Activated B cell treated with CpG ODN at 0.5 μM for 24 hours (primary cell): ENCODE data around the gene KRT72. TPM values are rescaled to one million over a fixed set of nuclear protein-coding genes. Genes with fewer than 3 reads are reported as not detected.

ENCODE experiments used
- ATAC-seq: fragments of 200-7000 bp; cut with Tn5 transposase; one replicate; pipeline ENCODE4 v1.10.0; 2021; ENCODE audit warnings: low read depth, mild to moderate bottlenecking, moderate library complexity
- CTCF ChIA-PET: fragments of 350-600 bp; sonication (Branson Sonifier 250); formaldehyde crosslinking; loops from one replicate; lab custom pipeline; 2021; ENCODE audit warnings: antibody characterized with exemption; lab: Charles Lee
- POLR2A ChIA-PET: fragments of 350-600 bp; sonication (Branson Sonifier 250); formaldehyde crosslinking; loops from one replicate; lab custom pipeline; 2021; ENCODE audit warnings: antibody characterized with exemption; lab: Charles Lee
- DNase-seq: peaks from one replicate; pipeline ENCODE4 v3.0.0; 2022
- H3K27ac Mint-ChIP-seq: one replicate; pipeline ENCODE4 v1.8.0; 2020; ENCODE audit warnings: mixed read lengths
- H3K27me3 Mint-ChIP-seq: one replicate; pipeline ENCODE4 v1.8.0; 2021; ENCODE audit warnings: mixed read lengths
- H3K36me3 Mint-ChIP-seq: one replicate; pipeline ENCODE4 v1.8.0; 2021; ENCODE audit warnings: low read depth, mixed read lengths
- H3K4me1 Mint-ChIP-seq: one replicate; pipeline ENCODE4 v1.8.0; 2021; ENCODE audit warnings: mixed read lengths
- H3K4me3 Mint-ChIP-seq: one replicate; pipeline ENCODE4 v1.8.0; 2020; ENCODE audit warnings: mild to moderate bottlenecking, mixed read lengths
- H3K9me3 Mint-ChIP-seq: one replicate; pipeline ENCODE4 v1.8.0; 2020; ENCODE audit warnings: mixed read lengths
- intact Hi-C: fragments of 100-400 bp; cut with micrococcal nuclease; formaldehyde crosslinking; loops from one replicate; pipeline ENCODE4 v1.15.1; 2024
- total RNA-seq: library from RNA; stranded (reverse); gene quantifications from 2 replicates; pipeline ENCODE4 v1.2.3, GENCODE V29; 2022
- TF ChIP-seq, protein P1 (sequence below): fragments of 200-600 bp; IDR thresholded peaks from one replicate; pipeline ENCODE4 v1.8.0; 2022; ENCODE audit warnings: antibody characterized with exemption, mild to moderate bottlenecking

KRT72 gene
- total RNA-seq, 1 donor from 2014 or later: not detected

DNA sequence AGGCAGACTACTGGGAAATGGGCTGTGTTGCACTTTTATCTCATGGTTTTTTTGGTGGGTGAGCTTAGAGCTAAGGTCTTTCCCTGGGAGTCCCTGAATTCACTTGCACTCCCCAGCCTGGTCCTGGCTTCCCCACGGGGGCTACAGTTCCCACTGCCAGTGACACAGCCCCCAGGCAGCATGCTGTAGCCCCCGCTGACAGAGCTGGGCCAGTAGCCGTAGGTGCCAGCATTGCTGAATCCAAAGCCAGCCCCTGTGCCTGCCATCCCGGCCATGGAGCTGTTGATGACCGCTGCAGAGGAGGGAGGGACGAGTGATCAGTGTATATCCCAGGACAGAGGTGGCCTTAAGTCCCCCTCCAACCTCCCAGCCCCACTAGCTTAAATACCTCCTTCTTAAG lies 6.9 kb upstream of the KRT72 start:
- no peak overlapping the region for H3K4me3 Mint-ChIP-seq
- no peaks in the 10 kb centered on the region for H3K4me1 Mint-ChIP-seq
- TF ChIP-seq, protein P1, sequence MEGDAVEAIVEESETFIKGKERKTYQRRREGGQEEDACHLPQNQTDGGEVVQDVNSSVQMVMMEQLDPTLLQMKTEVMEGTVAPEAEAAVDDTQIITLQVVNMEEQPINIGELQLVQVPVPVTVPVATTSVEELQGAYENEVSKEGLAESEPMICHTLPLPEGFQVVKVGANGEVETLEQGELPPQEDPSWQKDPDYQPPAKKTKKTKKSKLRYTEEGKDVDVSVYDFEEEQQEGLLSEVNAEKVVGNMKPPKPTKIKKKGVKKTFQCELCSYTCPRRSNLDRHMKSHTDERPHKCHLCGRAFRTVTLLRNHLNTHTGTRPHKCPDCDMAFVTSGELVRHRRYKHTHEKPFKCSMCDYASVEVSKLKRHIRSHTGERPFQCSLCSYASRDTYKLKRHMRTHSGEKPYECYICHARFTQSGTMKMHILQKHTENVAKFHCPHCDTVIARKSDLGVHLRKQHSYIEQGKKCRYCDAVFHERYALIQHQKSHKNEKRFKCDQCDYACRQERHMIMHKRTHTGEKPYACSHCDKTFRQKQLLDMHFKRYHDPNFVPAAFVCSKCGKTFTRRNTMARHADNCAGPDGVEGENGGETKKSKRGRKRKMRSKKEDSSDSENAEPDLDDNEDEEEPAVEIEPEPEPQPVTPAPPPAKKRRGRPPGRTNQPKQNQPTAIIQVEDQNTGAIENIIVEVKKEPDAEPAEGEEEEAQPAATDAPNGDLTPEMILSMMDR: no peak
- DNase-seq (no peak), ATAC-seq (no peak)
- H3K27me3 Mint-ChIP-seq: peaks cover 12% of the 10 kb centered on the region
- ChIA-PET POLR2A (no interaction called here), CTCF (no interaction called here)
- no peak overlapping the region for H3K27ac Mint-ChIP-seq
- H3K36me3 Mint-ChIP-seq: no peaks in the 10 kb centered on the region
- intact Hi-C loops: no loop called here
- H3K9me3 Mint-ChIP-seq: no peaks in the 10 kb centered on the region

DNA sequence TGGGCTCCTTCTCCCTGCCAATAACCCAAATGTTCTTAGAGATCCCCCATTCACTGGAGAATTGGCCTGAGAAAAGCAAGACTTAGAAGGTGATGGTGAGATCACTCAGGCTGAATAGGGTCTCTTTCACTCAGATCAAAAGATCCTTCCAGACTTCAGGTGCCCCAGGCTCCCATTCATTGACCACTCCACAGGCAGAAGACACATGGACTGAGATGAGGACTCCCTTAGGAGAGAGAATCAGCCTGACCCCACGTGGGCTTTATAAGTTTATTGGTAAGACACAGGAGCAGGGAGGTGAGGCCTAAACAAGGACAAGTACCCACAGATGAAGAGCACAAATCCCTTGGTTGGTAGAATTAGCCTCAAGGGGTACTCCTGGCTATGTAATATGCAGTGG lies 6.1 kb upstream of the KRT72 start:
- Mint-ChIP-seq H3K27ac (no peak overlapping the region), H3K4me1 (no peaks in the 10 kb centered on the region), H3K9me3 (no peaks in the 10 kb centered on the region), H3K27me3 (peaks cover 17% of the 10 kb centered on the region), H3K36me3 (no peaks in the 10 kb centered on the region), H3K4me3 (no peak overlapping the region)
- POLR2A ChIA-PET: no interaction called here
- ATAC-seq: no peak
- CTCF ChIA-PET: no interaction called here
- no peak for DNase-seq
- intact Hi-C loops: no loop called here
- TF ChIP-seq, protein P1: no peak

DNA sequence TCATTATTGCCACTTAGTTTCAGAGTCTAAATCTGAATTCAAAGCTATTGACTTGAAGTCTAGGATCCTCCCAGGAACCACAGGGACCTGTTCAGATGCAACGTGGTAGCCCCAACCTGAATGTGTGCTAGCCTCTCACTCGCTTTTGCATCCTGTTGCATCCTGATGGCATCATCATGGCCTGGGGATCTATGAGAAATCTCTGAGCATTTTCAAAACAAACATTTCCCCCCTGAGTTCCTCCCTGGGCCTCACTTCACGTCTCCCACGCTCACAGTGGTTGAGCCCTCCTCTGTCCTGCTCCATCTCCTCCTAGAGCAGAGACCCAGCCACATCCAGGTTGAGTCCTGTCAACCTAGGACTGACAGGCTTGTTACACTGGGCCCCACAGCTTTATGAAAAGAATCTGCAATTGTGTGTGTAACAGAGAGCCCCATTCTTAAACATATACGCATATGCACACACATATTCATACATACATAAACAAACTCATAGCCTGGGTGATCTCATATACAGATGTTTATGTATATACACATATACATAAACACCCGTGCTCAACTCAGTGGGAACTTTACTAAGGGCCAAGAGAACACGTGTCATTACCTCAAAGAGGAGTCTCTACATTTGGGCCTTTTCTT lies 5.4 kb upstream of the KRT72 start:
- Mint-ChIP-seq H3K4me1 (no peaks in the 10 kb centered on the region), H3K36me3 (no peaks in the 10 kb centered on the region), H3K4me3 (no peak overlapping the region), H3K9me3 (no peaks in the 10 kb centered on the region), H3K27ac (no peak overlapping the region), H3K27me3 (peaks cover 19% of the 10 kb centered on the region)
- DNase-seq (no peak), ATAC-seq (no peak)
- ChIA-PET CTCF (no interaction called here), POLR2A (no interaction called here)
- intact Hi-C loops: no loop called here
- TF ChIP-seq, protein P1: no peak

- Mint-ChIP-seq H3K27me3 (peaks cover 17% of the 10 kb centered on the region), H3K27ac (no peak overlapping the region), H3K4me1 (no peaks in the 10 kb centered on the region), H3K36me3 (no peaks in the 10 kb centered on the region), H3K9me3 (no peaks in the 10 kb centered on the region), H3K4me3 (no peak overlapping the region)
- POLR2A ChIA-PET: no interaction called here
- TF ChIP-seq, protein P1: no peak
- CTCF ChIA-PET: no interaction called here
- ATAC-seq: no peak
- intact Hi-C loops: no loop called here
- no peak for DNase-seq
Observed at GRCh38 chr12:52606096-52606495, 4.8 kb upstream of the KRT72 start.

GRCh38 chr12:52605542-52605941 lies 4.3 kb upstream of the KRT72 start:
- DNase-seq (no peak), ATAC-seq (no peak)
- CTCF ChIA-PET: no interaction called here
- no peaks in the 10 kb centered on the region for H3K36me3 Mint-ChIP-seq
- H3K27me3 Mint-ChIP-seq: peaks cover 17% of the 10 kb centered on the region
- intact Hi-C loops: no loop called here
- no peaks in the 10 kb centered on the region for H3K9me3 Mint-ChIP-seq
- no peaks in the 10 kb centered on the region for H3K4me1 Mint-ChIP-seq
- H3K27ac Mint-ChIP-seq: no peak overlapping the region
- H3K4me3 Mint-ChIP-seq: no peak overlapping the region
- POLR2A ChIA-PET: no interaction called here
- TF ChIP-seq, protein P1: no peak
